Left ventricle myocardium inferior (tissue), 1 donor: ENCODE measurements around the gene PRCC. TPM values are rescaled to one million over a fixed set of nuclear protein-coding genes. Genes with fewer than 3 reads are reported as not detected.
A peak's percentile ranks its signal among the peaks of the same experiment; 100 is the strongest.

Source experiments
- DNase-seq: peaks from one replicate; pipeline ENCODE4 v3.0.0-alpha.2; 2020
- H3K27ac ChIP-seq: fragments of 200-600 bp; replicated peaks from 2 replicates; pipeline ENCODE4 v1.8.0; 2021
- H3K27me3 ChIP-seq: fragments of 200-600 bp; 2 replicates; pipeline ENCODE4 v1.8.0; 2021; ENCODE audit warnings: low read depth
- H3K36me3 ChIP-seq: fragments of 200-600 bp; 2 replicates; pipeline ENCODE4 v1.8.0; 2021
- H3K4me1 ChIP-seq: fragments of 200-600 bp; 2 replicates; pipeline ENCODE4 v1.8.0; 2021
- H3K4me3 ChIP-seq: fragments of 200-600 bp; 2 replicates; pipeline ENCODE4 v1.8.0; 2021; ENCODE audit warnings: mild to moderate bottlenecking, moderate library complexity
- H3K9me3 ChIP-seq: fragments of 200-600 bp; replicated peaks from 2 replicates; pipeline ENCODE4 v1.8.0; 2021
- intact Hi-C: fragments of 100-400 bp; cut with micrococcal nuclease; formaldehyde crosslinking; loops from one replicate; pipeline ENCODE4 v1.11.0; 2022
- total RNA-seq: library from RNA; stranded (reverse); fragmentation: NEBNext Ultra II Directional; extraction: Animal tissue kit (Norgen Biotek cat#: 25700); gene quantifications from one replicate; pipeline ENCODE4 v1.2.1, GENCODE V29; 2021
- TF ChIP-seq, protein P1 (sequence below): fragments of 200-600 bp; IDR thresholded peaks from 2 replicates; pipeline ENCODE4 v1.8.0; 2021; ENCODE audit warnings: antibody characterized with exemption, mild to moderate bottlenecking, borderline replicate concordance
- donor health status: DM: no; HTN: yes; CAD: no; lungs with severe emphysema.

PRCC gene
- total RNA-seq, 1 donor from 2014 or later = 36.3 TPM

DNA sequence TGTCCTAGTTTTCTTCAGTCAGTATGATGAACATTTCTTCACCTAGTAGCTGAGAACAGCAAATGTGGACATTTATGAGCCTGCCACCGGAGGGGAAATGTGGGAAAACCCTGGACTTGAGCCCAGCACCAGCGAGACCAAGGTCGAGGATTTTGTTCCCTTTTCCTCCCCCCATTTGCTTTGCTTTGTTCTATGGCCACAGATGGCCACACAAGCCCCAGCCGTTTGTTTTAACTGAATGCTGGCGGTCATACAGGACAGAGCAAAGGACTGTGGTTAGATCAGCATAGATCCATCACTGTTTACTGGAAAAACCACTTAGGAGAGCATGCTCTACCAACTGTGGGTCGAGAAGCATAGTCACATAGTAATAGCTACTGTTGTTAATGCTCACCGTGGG is 28.5 kb downstream of the PRCC start:
- DNase-seq = no peak
- intact Hi-C loops = loop anchor here (10.0 kb wide), 1 partner anchor 69 kb away; the partner anchor contains the start of gene NTRK1

DNA sequence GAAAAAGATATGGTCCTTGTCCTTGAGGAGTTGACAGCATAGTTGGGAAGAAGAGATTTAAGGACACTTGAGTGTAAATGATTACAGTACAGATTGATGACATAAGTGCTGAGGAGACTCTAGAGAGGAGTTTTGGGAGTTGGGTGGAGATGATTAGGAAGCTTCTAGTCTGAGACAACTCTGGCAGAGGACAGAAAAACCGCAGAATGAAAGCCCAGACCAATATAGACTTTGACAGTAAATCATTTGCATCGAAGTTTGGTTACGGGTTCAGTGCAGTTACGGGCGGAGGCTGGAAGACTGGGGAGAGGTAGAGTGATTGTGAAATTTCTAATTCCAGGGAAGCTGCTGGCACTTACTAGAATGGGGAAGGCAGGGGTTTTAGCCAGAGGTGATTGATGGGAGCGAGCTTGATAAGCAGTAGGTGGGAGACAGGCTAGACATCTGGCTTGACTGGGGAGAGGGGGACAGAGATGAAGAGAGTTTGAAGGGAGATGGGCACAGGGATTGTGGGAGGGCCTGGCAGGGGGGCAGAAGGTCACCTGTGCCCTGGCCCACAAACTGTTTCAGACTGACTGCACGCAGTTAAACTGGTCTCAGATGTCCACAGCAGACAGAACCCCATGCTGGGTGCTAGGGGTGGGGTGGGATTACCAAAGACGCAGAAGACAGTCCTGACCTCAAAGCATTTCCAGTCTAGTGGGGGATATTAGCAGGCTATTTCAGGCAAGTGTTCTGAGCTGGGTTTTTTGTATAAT is 29.2 kb downstream of the PRCC start:
- intact Hi-C loops = loop anchor here (10.0 kb wide), 1 partner anchor 68 kb away; the partner anchor contains the start of gene NTRK1
- H3K36me3 ChIP-seq = peaks cover 97% of the 10 kb centered on the region
- H3K4me3 ChIP-seq = no peak overlapping the region

More for the DNA sequence above, 28.5 kb downstream of the PRCC start:
- peaks cover 100% of the 10 kb centered on the region for H3K36me3 ChIP-seq
- no peak overlapping the region for H3K4me3 ChIP-seq
- H3K4me1 ChIP-seq = peaks cover 10% of the 10 kb centered on the region
- H3K9me3 ChIP-seq = no peaks in the 10 kb centered on the region
- TF ChIP-seq, protein P1, sequence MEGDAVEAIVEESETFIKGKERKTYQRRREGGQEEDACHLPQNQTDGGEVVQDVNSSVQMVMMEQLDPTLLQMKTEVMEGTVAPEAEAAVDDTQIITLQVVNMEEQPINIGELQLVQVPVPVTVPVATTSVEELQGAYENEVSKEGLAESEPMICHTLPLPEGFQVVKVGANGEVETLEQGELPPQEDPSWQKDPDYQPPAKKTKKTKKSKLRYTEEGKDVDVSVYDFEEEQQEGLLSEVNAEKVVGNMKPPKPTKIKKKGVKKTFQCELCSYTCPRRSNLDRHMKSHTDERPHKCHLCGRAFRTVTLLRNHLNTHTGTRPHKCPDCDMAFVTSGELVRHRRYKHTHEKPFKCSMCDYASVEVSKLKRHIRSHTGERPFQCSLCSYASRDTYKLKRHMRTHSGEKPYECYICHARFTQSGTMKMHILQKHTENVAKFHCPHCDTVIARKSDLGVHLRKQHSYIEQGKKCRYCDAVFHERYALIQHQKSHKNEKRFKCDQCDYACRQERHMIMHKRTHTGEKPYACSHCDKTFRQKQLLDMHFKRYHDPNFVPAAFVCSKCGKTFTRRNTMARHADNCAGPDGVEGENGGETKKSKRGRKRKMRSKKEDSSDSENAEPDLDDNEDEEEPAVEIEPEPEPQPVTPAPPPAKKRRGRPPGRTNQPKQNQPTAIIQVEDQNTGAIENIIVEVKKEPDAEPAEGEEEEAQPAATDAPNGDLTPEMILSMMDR = no peak
- no peak overlapping the region for H3K27ac ChIP-seq
- no peaks in the 10 kb centered on the region for H3K27me3 ChIP-seq

DNA sequence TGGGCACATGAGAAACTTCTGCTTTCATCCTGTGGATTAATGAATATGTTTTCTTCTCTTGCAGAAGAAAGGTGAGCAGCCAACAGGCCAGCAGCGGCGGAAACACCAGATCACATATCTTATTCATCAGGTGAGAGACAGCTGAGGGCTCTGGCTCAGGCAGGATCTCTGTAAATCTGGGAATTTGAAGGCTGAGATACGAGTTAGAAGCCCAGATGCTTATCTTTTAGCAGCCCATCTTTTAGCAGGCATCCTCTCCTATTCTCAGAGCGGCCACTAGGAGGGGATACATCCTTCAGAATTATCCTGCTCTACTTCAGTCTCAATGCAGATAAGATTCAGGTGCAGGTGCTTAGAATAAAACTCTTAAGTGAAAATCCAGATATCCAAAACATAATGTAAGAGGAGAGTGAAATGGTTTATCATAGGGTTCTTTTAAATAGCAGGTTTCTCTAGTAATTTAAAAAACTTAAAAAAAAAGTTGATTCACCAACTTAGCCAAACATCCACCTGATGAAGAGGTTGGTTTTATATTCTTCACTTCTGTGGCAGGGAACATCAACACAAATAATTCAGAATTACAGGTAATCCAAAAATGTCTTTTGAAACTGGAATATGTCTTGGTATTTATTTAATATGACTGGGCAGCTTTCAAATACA is 30.0 kb downstream of the PRCC start:
- Histone ChIP-seq H3K4me1 (peaks cover 24% of the 10 kb centered on the region), H3K4me3 (no peak overlapping the region), H3K9me3 (no peaks in the 10 kb centered on the region), H3K27me3 (no peaks in the 10 kb centered on the region), H3K36me3 (peaks cover 89% of the 10 kb centered on the region), H3K27ac (no peak overlapping the region)
- no peak for DNase-seq
- intact Hi-C loops = loop anchor here (10.0 kb wide), 1 partner anchor 67 kb away; the partner anchor contains the start of gene NTRK1
- TF ChIP-seq, protein P1 = peak; percentile 75

More for the DNA sequence above, 29.2 kb downstream of the PRCC start:
- no peaks in the 10 kb centered on the region for H3K27me3 ChIP-seq
- H3K4me1 ChIP-seq = peaks cover 17% of the 10 kb centered on the region
- H3K27ac ChIP-seq = no peak overlapping the region
- TF ChIP-seq, protein P1 = no peak
- no peak for DNase-seq
- H3K9me3 ChIP-seq = no peaks in the 10 kb centered on the region

DNA sequence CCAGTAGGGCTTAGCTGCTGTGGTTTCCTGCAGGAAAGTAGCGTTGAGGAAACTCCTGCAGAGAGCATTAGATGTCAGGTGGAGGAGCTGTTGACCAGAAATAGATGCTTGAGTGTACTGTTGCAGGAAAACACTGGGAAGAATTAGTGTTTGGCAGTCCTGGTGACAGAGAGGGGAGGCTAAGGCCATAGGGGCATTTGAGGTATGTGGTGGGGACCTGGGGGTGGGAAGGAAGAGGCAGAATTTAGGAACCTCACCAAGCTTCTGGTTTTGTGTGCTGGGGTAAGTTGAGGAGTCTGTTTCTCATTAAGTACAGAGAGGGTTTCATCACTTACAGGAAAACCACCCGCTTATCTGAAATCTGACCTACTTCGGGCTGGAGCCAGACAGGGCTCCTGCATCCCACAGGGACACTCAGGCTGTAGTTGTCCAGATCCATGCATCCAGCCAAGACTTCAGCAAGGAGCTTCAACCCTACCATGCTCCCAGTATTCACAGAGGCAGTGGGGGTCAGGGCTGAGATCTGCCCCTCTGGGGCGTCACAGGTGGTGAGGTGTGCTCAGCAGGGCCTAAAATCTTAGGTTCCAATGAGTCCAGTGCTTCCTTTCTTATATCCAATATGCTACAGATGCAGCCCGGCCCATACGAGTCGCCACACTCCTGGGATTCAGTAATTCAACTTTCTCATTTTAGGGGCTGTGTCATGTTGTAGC is 34.2 kb downstream of the PRCC start:
- TF ChIP-seq, protein P1 = peak; percentile 41
- Histone ChIP-seq H3K4me1 (peaks cover 60% of the 10 kb centered on the region), H3K9me3 (no peaks in the 10 kb centered on the region), H3K36me3 (peaks cover 47% of the 10 kb centered on the region), H3K27me3 (no peaks in the 10 kb centered on the region), H3K27ac (peak overlapping the region; percentile 0), H3K4me3 (no peak overlapping the region)
- peak; percentile 31 for DNase-seq
- intact Hi-C loops = no loop called here

DNA sequence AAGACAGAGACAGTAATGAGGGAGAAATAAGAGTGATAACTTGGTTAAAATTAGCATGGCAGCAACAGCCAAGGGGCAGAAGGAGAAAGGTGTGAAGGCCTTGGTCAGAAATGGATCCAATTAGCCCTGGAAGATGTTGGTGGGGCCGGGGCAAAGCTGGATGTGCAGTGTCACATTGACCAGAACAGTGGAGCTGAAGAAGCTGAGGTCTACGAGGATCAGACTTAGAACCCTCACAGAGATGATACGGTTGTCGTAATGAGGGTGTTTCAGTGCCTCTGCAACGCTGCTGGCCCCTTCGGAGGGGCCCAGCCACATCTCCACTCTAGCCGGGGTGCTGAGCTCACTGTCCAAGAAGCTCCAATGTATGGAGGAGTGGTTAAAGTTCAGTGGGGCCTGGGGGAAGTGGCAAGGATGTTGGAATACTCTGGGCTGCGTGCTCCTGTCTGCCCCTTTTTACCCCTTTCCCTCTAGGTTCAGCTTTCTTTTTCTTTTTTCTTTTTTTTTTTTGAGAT is 35.1 kb downstream of the PRCC start:
- no peak overlapping the region for H3K4me3 ChIP-seq
- H3K27ac ChIP-seq = no peak overlapping the region
- H3K9me3 ChIP-seq = no peaks in the 10 kb centered on the region
- TF ChIP-seq, protein P1 = no peak
- H3K36me3 ChIP-seq = peaks cover 38% of the 10 kb centered on the region
- no peaks in the 10 kb centered on the region for H3K27me3 ChIP-seq
- no peak for DNase-seq
- H3K4me1 ChIP-seq = peaks cover 69% of the 10 kb centered on the region
- intact Hi-C loops = no loop called here
